PFSK-1 (cell line): ENCODE measurements around the gene PBOV1.

Source experiments
- FOXP2 ChIP-seq: optimal IDR thresholded peaks from 2 replicates; pipeline ENCODE3; 2011; ENCODE audit warnings: borderline replicate concordance, control low read depth, inconsistent platforms; ENCODE audit not compliant: insufficient read depth; ENCODE audit errors: extremely low read length, extremely low read depth
- POLR2AphosphoS5 ChIP-seq: IDR thresholded peaks from 2 replicates; pipeline ENCODE4 v1.6.1; 2012; ENCODE audit warnings: low read depth, mild to moderate bottlenecking, control low read depth, low read length, moderate library complexity
- SIN3A ChIP-seq: IDR thresholded peaks from 2 replicates; pipeline ENCODE4 v1.6.1; 2012; ENCODE audit warnings: mild to moderate bottlenecking, low read length, moderate library complexity, borderline replicate concordance; ENCODE audit not compliant: insufficient read depth
- TAF1 ChIP-seq: IDR thresholded peaks from 2 replicates; pipeline ENCODE4 v1.6.1; 2012; ENCODE audit warnings: low read length, control low read depth, borderline replicate concordance; ENCODE audit not compliant: insufficient read depth
- TF ChIP-seq, protein P1 (sequence below), 2 experiments: IDR thresholded peaks; 2 replicates each; pipeline versions ENCODE4 v1.6.1 to v1.8.0; 2011 to 2012; ENCODE audit warnings: low read depth in 2 of 2, low read length in 2 of 2, control low read depth in 1 of 2, inconsistent platforms in 1 of 2, mild to moderate bottlenecking in 1 of 2, moderate library complexity in 1 of 2; ENCODE audit not compliant: insufficient read depth in 1 of 2

The PBOV1 gene

DNA sequence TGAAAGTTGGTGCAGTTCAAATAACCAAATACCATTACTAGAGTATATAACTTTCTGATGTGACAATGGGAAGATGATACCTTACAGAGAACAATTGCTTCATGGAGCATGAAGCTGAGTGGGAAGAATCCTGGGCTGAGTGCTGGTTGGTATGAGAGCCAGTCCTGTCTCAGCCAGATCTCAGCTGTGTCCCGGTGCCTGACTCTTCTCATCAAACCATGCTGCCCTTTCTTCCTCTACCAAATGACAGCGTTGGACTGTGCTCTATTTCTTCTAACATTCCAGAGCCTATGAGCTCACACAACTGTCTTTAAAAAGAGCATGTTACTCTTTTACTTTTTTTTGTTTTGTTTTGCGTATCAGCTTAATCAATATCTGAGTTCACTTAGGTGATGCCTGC, 27.5 kb upstream of the PBOV1 start:
- TF ChIP-seq, protein P1, sequence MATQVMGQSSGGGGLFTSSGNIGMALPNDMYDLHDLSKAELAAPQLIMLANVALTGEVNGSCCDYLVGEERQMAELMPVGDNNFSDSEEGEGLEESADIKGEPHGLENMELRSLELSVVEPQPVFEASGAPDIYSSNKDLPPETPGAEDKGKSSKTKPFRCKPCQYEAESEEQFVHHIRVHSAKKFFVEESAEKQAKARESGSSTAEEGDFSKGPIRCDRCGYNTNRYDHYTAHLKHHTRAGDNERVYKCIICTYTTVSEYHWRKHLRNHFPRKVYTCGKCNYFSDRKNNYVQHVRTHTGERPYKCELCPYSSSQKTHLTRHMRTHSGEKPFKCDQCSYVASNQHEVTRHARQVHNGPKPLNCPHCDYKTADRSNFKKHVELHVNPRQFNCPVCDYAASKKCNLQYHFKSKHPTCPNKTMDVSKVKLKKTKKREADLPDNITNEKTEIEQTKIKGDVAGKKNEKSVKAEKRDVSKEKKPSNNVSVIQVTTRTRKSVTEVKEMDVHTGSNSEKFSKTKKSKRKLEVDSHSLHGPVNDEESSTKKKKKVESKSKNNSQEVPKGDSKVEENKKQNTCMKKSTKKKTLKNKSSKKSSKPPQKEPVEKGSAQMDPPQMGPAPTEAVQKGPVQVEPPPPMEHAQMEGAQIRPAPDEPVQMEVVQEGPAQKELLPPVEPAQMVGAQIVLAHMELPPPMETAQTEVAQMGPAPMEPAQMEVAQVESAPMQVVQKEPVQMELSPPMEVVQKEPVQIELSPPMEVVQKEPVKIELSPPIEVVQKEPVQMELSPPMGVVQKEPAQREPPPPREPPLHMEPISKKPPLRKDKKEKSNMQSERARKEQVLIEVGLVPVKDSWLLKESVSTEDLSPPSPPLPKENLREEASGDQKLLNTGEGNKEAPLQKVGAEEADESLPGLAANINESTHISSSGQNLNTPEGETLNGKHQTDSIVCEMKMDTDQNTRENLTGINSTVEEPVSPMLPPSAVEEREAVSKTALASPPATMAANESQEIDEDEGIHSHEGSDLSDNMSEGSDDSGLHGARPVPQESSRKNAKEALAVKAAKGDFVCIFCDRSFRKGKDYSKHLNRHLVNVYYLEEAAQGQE (IDR thresholded peaks at IDR 0.05; ENCODE audit: insufficient read depth in 1 of 2, low read depth in 2 of 2, low read length in 2 of 2): no peak
- TF ChIP-seq POLR2AphosphoS5: no peak
- TF ChIP-seq TAF1: no peak
- TF ChIP-seq SIN3A: no peak
- no peak for TF ChIP-seq FOXP2

DNA sequence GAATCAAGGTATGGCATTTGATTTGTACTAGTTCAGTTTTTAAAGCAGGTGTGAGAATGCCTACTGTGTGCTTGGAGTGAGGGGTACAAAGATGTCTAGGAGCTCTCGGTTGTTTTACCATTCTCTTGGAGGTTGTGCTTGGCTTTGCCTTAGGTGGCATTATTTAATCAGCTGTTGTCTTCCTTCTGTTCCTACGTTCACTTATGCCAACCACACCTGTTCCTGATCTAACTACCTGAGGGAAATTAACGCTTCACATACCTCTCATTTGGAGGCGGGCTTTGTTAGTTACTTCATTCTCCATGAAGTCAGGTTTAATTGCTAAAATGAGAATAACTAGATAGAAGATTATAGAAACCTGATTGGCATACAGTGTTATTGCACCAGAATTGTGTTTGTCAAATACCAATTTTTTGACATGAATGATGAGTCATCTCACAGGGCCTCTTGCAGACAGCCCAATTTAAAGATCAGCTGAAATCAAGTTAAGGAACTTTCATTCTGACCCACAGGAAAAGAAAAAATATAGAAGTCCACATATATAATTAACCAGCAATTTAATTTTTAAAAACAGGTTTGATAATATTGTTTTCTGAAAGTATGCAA, 24.8 kb upstream of the PBOV1 start:
- TF ChIP-seq POLR2AphosphoS5 (no peak), TAF1 (no peak), FOXP2 (no peak), SIN3A (no peak)
- TF ChIP-seq, protein P1 (IDR thresholded peaks at IDR 0.05; ENCODE audit: insufficient read depth in 1 of 2, low read depth in 2 of 2, low read length in 2 of 2): no peak

DNA sequence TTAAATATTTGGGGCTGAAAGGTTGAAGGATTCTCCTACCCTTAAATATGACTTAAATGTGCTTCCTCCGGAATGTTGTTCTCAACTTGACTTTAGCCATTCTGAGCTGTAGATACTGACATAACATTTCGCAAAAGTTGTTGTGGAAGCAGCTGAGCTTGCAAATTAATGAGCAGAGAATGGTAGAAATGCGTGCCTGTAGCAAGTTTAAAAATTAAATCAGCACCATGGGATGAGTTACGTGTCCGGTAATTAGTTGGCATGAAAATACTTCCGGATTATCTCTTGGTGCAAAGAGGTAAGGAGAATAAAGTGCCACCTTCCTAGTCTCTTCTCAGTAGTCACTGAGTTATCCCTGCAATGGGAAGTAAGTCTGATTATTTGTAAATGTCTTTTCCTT, 23.6 kb upstream of the PBOV1 start:
- no peak for TF ChIP-seq TAF1
- no peak for TF ChIP-seq POLR2AphosphoS5
- TF ChIP-seq, protein P1 (IDR thresholded peaks at IDR 0.05; ENCODE audit: insufficient read depth in 1 of 2, low read depth in 2 of 2, low read length in 2 of 2): no peak
- TF ChIP-seq FOXP2: no peak
- no peak for TF ChIP-seq SIN3A

DNA sequence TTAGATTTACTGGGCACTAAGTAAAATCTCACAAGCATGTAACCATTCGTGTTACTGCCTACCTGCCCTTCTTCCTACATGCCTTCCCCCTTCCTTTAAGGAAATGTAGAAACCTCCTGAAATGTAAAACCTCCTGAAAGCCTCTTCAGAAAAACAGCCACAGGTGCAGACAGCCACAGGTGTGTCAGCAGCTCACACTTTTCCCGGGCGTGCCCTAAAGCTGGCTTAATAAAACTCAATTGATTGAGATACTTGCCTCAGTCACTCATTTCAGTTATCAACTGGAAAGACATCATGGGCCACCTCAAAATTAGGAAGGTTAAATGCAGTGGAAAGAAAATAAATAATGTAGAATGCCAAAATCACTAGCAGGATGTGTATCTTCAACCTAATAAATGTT, 23.1 kb upstream of the PBOV1 start:
- TF ChIP-seq POLR2AphosphoS5 (no peak), FOXP2 (no peak), SIN3A (no peak), TAF1 (no peak)
- TF ChIP-seq, protein P1 (IDR thresholded peaks at IDR 0.05; ENCODE audit: insufficient read depth in 1 of 2, low read depth in 2 of 2, low read length in 2 of 2): no peak
